Duodenal mucosa (tissue), 2 donors: ENCODE results near the gene MMP2.
A peak's percentile ranks its signal among the peaks of the same experiment; 100 is the strongest.

ENCODE experiments used
- H3K27ac ChIP-seq: one replicate; pipeline ENCODE4 v1.7.0; 2013; ENCODE audit warnings: low read depth, low read length
- H3K27me3 ChIP-seq, 2 donors: one replicate each; pipeline ENCODE4 v1.7.0; 2013; ENCODE audit warnings: low read length in 2 of 2, control low read depth in 1 of 2; ENCODE audit not compliant: insufficient read depth in 2 of 2, control insufficient read depth in 1 of 2
- H3K36me3 ChIP-seq, 2 donors: one replicate each; pipeline ENCODE4 v1.7.0; 2013; ENCODE audit warnings: low read length in 2 of 2, control low read depth in 1 of 2; ENCODE audit not compliant: insufficient read depth in 2 of 2, control insufficient read depth in 1 of 2
- H3K4me1 ChIP-seq, 2 donors: one replicate each; pipeline ENCODE4 v1.7.0; 2013; ENCODE audit warnings: low read length in 2 of 2, control low read depth in 1 of 2; ENCODE audit not compliant: insufficient read depth in 2 of 2, control insufficient read depth in 1 of 2
- H3K4me3 ChIP-seq, 2 donors: one replicate each; pipeline ENCODE4 v1.7.0; 2013; ENCODE audit warnings: low read length in 2 of 2, low read depth in 1 of 2
- H3K9ac ChIP-seq, 2 donors: one replicate each; pipeline ENCODE4 v1.7.0; 2013; ENCODE audit warnings: low read length in 2 of 2, low read depth in 1 of 2
- H3K9me3 ChIP-seq, 2 donors: one replicate each; pipeline ENCODE4 v1.7.0; 2013; ENCODE audit warnings: low read length in 2 of 2, control low read depth in 1 of 2; ENCODE audit not compliant: control insufficient read depth in 1 of 2

The MMP2 gene

GRCh38 chr16:55468352-55468990, 10.5 kb upstream of the MMP2 start:
- Histone ChIP-seq H3K9ac (no peak overlapping the region), H3K27ac (no peak overlapping the region), H3K4me3 (no peak overlapping the region), H3K9me3 (no peaks in the 10 kb centered on the region), H3K27me3 (no peaks in the 10 kb centered on the region), H3K4me1 (no peaks in the 10 kb centered on the region), H3K36me3 (no peaks in the 10 kb centered on the region)

GRCh38 chr16:55469821-55470532, 9.0 kb upstream of the MMP2 start:
- H3K36me3 ChIP-seq = no peaks in the 10 kb centered on the region
- no peak overlapping the region for H3K9ac ChIP-seq
- no peak overlapping the region for H3K27ac ChIP-seq
- no peak overlapping the region for H3K4me3 ChIP-seq
- H3K27me3 ChIP-seq = no peaks in the 10 kb centered on the region
- no peaks in the 10 kb centered on the region for H3K4me1 ChIP-seq
- H3K9me3 ChIP-seq = no peaks in the 10 kb centered on the region

- H3K9ac ChIP-seq = no peak overlapping the region
- H3K27me3 ChIP-seq = no peaks in the 10 kb centered on the region
- H3K4me3 ChIP-seq = no peak overlapping the region
- H3K36me3 ChIP-seq = no peaks in the 10 kb centered on the region
- H3K4me1 ChIP-seq = no peaks in the 10 kb centered on the region
- no peak overlapping the region for H3K27ac ChIP-seq
- no peaks in the 10 kb centered on the region for H3K9me3 ChIP-seq
These were observed 8.2 kb upstream of the MMP2 start for GRCh38 chr16:55470533-55471371.

GRCh38 chr16:55471448-55472097, 7.4 kb upstream of the MMP2 start:
- Histone ChIP-seq H3K4me3 (no peak overlapping the region), H3K9me3 (no peaks in the 10 kb centered on the region), H3K27ac (no peak overlapping the region), H3K27me3 (no peaks in the 10 kb centered on the region), H3K4me1 (no peaks in the 10 kb centered on the region), H3K9ac (no peak overlapping the region), H3K36me3 (no peaks in the 10 kb centered on the region)

GRCh38 chr16:55473587-55473986, 5.4 kb upstream of the MMP2 start:
- H3K9me3 ChIP-seq = no peaks in the 10 kb centered on the region
- no peaks in the 10 kb centered on the region for H3K36me3 ChIP-seq
- H3K9ac ChIP-seq = no peak overlapping the region
- no peak overlapping the region for H3K27ac ChIP-seq
- H3K27me3 ChIP-seq = peaks cover 3 to 6% of the 10 kb centered on the region in 2 donors
- no peaks in the 10 kb centered on the region for H3K4me1 ChIP-seq
- no peak overlapping the region for H3K4me3 ChIP-seq

GRCh38 chr16:55474821-55475220, 4.2 kb upstream of the MMP2 start:
- no peaks in the 10 kb centered on the region for H3K4me1 ChIP-seq
- no peaks in the 10 kb centered on the region for H3K36me3 ChIP-seq
- H3K4me3 ChIP-seq = no peak overlapping the region
- no peak overlapping the region for H3K27ac ChIP-seq
- no peaks in the 10 kb centered on the region for H3K9me3 ChIP-seq
- peaks cover 4 to 14% of the 10 kb centered on the region in 2 donors for H3K27me3 ChIP-seq
- no peak overlapping the region for H3K9ac ChIP-seq

GRCh38 chr16:55475919-55476318, 3.1 kb upstream of the MMP2 start:
- H3K27ac ChIP-seq = no peak overlapping the region
- peaks cover 10 to 23% of the 10 kb centered on the region in 2 donors for H3K27me3 ChIP-seq
- H3K9ac ChIP-seq = no peak overlapping the region
- H3K4me1 ChIP-seq = no peaks in the 10 kb centered on the region
- no peak overlapping the region for H3K4me3 ChIP-seq
- no peaks in the 10 kb centered on the region for H3K36me3 ChIP-seq
- H3K9me3 ChIP-seq = no peaks in the 10 kb centered on the region

- Histone ChIP-seq H3K36me3 (no peaks in the 10 kb centered on the region), H3K4me3 (no peak overlapping the region), H3K27ac (no peak overlapping the region), H3K27me3 (peaks cover 11 to 26% of the 10 kb centered on the region in 2 donors), H3K9ac (no peak overlapping the region), H3K9me3 (no peaks in the 10 kb centered on the region), H3K4me1 (no peaks in the 10 kb centered on the region)
These were observed 2.1 kb upstream of the MMP2 start for GRCh38 chr16:55476625-55477533.

GRCh38 chr16:55477736-55478135, 1.3 kb upstream of the MMP2 start:
- H3K9me3 ChIP-seq = no peaks in the 10 kb centered on the region
- H3K36me3 ChIP-seq = no peaks in the 10 kb centered on the region
- peak overlapping the region; percentile 23 for H3K27ac ChIP-seq
- no peak overlapping the region for H3K4me3 ChIP-seq
- H3K4me1 ChIP-seq = no peaks in the 10 kb centered on the region
- H3K9ac ChIP-seq = no peak overlapping the region
- H3K27me3 ChIP-seq = peaks cover 11 to 26% of the 10 kb centered on the region in 2 donors
